Right lobe of liver (tissue), 6 donors: ENCODE data around the gene RIGI. TPM values are rescaled to one million over a fixed set of nuclear protein-coding genes. Genes with fewer than 3 reads are reported as not detected.

ENCODE experiments used
- ATAC-seq, 4 donors: fragments of 200-7000 bp; cut with Tn5 transposase; one replicate each; pipeline ENCODE4 v1.9.1; 2020; ENCODE audit warnings: mild to moderate bottlenecking in 4 of 4, moderate library complexity in 4 of 4
- DNase-seq, 3 donors: peaks; one replicate each; pipeline ENCODE4 v3.0.0-alpha.2; 2020
- H3K27ac ChIP-seq, 3 donors: fragments of 200-600 bp; one replicate each; pipeline ENCODE4 v1.8.0; 2022
- H3K27me3 ChIP-seq, 2 donors: fragments of 200-600 bp; one replicate each; pipeline ENCODE4 v1.8.0; 2022
- H3K36me3 ChIP-seq, 4 donors: fragments of 200-600 bp; sonication (generic) in 1 of 4; one replicate each; pipeline versions ENCODE4 v1.5.1 to v1.8.0; 2017 to 2022; ENCODE audit warnings: control low read depth in 1 of 4
- H3K4me1 ChIP-seq, 4 donors: fragments of 200-600 bp; sonication (generic) in 1 of 4; one replicate each; pipeline versions ENCODE4 v1.5.1 to v1.8.0; 2017 to 2022; ENCODE audit warnings: control low read depth in 1 of 4
- H3K4me3 ChIP-seq, 3 donors: fragments of 200-600 bp; one replicate each; pipeline ENCODE4 v1.8.0; 2022
- H3K9me3 ChIP-seq, 4 donors: fragments of 200-600 bp; sonication (generic) in 1 of 4; one replicate each; pipeline versions ENCODE4 v1.5.1 to v1.8.0; 2017 to 2022; ENCODE audit warnings: control low read depth in 1 of 4
- POLR2A ChIP-seq: fragments of 450-650 bp; IDR thresholded peaks from one replicate; pipeline ENCODE4 v1.6.1; 2017; ENCODE audit warnings: antibody characterized with exemption, mild to moderate bottlenecking
- WGBS: methylation state at CpG from one replicate; pipeline ENCODE4 v1.1.6; 2018; ENCODE audit warnings: low coverage, low lambda C conversion rate; ENCODE audit not compliant: insufficient coverage; ENCODE audit errors: missing lambda C conversion rate; 5-methylcytosine and 5-hydroxymethylcytosine counted together
- intact Hi-C, 2 donors: fragments of 100-400 bp; cut with DNase I; formaldehyde crosslinking; loops; one replicate each; pipeline versions ENCODE4 v1.11.2 to v1.14.1; 2022
- long read RNA-seq: library from polyadenylated mRNA; unstranded; transcript quantifications from one replicate; pipeline ENCODE4 v2.0.0, GENCODE V29; 2019
- total RNA-seq, 6 experiments: library from RNA; depleted of rRNA in 2 of 6; stranded (reverse); fragments of >200 nt in 2 of 6; fragmentation: NEBNext Ultra II Directional in 3 of 6; extraction: Animal tissue kit (Norgen Biotek cat#: 25700) in 3 of 6; gene quantifications; one replicate each; pipeline versions ENCODE4 v1.1.0 to v1.2.4, GENCODE V29; 2016 to 2023
- TF ChIP-seq, protein P1 (sequence below), 4 donors: fragments of 200-600 bp in 3 of 4; fragments of 450-650 bp in 1 of 4; IDR thresholded peaks; one replicate each; pipeline versions ENCODE4 v1.5.1 to v1.8.0; 2016 to 2022; ENCODE audit warnings: antibody characterized with exemption in 4 of 4, mild to moderate bottlenecking in 2 of 4
- donor health status: DM: no; HTN: yes; CAD: no.
- donor health status: DM: no; HTN: no; CAD: no.
- donor health status: DM: no; HTN: no; CAD: no.
- donor health status: DM: no; HTN: yes; CAD: no.
- donor health status: DM: no; HTN: yes; CAD: no.

RIGI gene
- 1 to 10 TPM; 2.7 to 6.1 (median 4.8) TPM for total RNA-seq
- long read RNA-seq, partial matches to known transcripts = 1 of 1 reads
- long read RNA-seq, other reads (novel, unspliced or antisense) = 0 of 1 reads

GRCh38 chr9:32526041-32526706 is at the start of gene RIGI:
Gene RIGI (minus strand): TSS chr9:32526196. CDS start chr9:32526166, 30 bp downstream.
- H3K9me3 ChIP-seq = no peaks in the 10 kb centered on the region
- H3K27ac ChIP-seq = peak within 1 kb of the TSS; percentile 84 to 91 (median 87)
- H3K4me3 ChIP-seq = peak within 1 kb of the TSS; percentile 65 to 74 (median 68)
- peak; percentile 79 for TF ChIP-seq POLR2A
- TF ChIP-seq, protein P1, sequence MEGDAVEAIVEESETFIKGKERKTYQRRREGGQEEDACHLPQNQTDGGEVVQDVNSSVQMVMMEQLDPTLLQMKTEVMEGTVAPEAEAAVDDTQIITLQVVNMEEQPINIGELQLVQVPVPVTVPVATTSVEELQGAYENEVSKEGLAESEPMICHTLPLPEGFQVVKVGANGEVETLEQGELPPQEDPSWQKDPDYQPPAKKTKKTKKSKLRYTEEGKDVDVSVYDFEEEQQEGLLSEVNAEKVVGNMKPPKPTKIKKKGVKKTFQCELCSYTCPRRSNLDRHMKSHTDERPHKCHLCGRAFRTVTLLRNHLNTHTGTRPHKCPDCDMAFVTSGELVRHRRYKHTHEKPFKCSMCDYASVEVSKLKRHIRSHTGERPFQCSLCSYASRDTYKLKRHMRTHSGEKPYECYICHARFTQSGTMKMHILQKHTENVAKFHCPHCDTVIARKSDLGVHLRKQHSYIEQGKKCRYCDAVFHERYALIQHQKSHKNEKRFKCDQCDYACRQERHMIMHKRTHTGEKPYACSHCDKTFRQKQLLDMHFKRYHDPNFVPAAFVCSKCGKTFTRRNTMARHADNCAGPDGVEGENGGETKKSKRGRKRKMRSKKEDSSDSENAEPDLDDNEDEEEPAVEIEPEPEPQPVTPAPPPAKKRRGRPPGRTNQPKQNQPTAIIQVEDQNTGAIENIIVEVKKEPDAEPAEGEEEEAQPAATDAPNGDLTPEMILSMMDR (IDR thresholded peaks at IDR 0.05) = peak; percentile 48 to 66 (median 58)
- no peaks in the 10 kb centered on the region for H3K27me3 ChIP-seq
- H3K4me1 ChIP-seq = peaks cover 0 to 24% (median 9%) of the 10 kb centered on the region in 4 donors
- no peaks in the 10 kb centered on the region for H3K36me3 ChIP-seq
- ATAC-seq (peak; percentile 92 to 96 (median 94)), DNase-seq (peak; percentile 96 to 97 (median 97))
- intact Hi-C loops = loop anchor here in 1 of 2 donors (5.0 to 10.0 kb wide), 2 partner anchors 91 to 149 kb away; no protein-coding TSS in a partner anchor
- 0% methylated on average over 32 of the region's 37 CpGs for WGBS

DNA sequence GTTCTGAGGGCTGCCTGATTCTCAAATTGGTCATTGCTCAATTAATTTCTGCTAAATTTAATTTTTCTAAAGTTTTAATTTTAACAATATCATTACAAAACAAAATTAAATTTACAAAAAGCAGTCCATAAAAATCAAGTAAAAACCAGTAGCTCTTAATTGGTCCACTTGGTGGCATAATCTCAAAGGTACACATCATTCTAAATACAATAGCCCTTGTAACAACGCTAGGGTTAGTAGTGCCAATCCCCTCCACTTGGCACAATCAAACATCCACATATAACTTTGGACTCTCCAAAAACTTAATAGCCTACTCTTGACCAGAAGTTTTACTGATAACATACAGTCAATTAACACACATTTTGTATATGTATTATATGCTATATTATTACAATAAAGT is 48.9 kb upstream of the RIGI start:
- peaks cover 0 to 17% (median 4%) of the 10 kb centered on the region in 4 donors for H3K4me1 ChIP-seq
- H3K4me3 ChIP-seq = no peak overlapping the region
- H3K9me3 ChIP-seq = no peaks in the 10 kb centered on the region
- TF ChIP-seq POLR2A = no peak
- TF ChIP-seq, protein P1 (IDR thresholded peaks at IDR 0.05) = no peak
- WGBS = 38% methylated on average over 1 of the region's 1 CpG
- intact Hi-C loops = loop anchor here (5.0 kb wide), 1 partner anchor 198 kb away; no protein-coding TSS in a partner anchor
- H3K27me3 ChIP-seq = no peaks in the 10 kb centered on the region
- no peak overlapping the region for H3K27ac ChIP-seq
- ATAC-seq = no peak
- H3K36me3 ChIP-seq = no peaks in the 10 kb centered on the region
- no peak for DNase-seq

- WGBS = 83% methylated on average over 7 of the region's 7 CpGs
- DNase-seq (no peak), ATAC-seq (no peak)
- Histone ChIP-seq H3K27me3 (no peaks in the 10 kb centered on the region), H3K36me3 (no peaks in the 10 kb centered on the region), H3K27ac (peak overlapping the region in 1 of 3 donors; percentile 86), H3K4me3 (no peak overlapping the region), H3K4me1 (peaks cover 0 to 17% (median 4%) of the 10 kb centered on the region in 4 donors), H3K9me3 (no peaks in the 10 kb centered on the region)
- intact Hi-C loops = loop anchor here in 1 of 2 donors (5.0 kb wide), 1 partner anchor 197 kb away; no protein-coding TSS in a partner anchor
- TF ChIP-seq POLR2A = no peak
Observed at GRCh38 chr9:32573821-32574220, 47.8 kb upstream of the RIGI start.

DNA sequence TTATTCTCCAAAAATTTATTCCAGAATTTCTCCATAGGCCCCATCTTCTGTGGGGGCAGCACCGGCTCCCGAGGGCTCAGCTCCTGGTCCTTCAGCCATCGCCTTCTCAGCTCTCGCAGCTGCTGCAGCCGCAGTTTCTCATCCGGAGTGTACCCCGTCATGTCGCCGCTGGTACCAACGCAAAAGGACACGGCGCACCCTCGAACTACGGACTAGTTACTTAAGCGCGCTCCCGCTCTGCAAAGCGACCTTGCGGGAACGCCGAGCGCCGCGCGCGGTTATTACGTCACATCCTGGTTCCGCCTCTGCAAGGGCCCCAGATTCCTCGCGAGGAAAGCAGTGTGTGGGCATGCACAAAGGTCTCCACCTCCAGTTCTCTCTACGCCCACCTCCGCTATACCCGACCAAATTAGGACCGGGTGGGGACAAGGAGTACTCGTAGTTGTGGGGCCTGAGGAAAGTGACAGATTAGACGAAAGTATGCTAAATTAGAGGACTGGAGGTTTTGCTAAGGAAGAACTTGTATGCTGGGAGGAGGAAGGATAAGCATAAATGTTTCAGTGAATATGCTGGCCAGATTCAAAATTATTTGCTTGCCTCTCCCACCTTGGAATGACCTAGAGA is 47.0 kb upstream of the RIGI start, which contains the start of gene NDUFB6:
NDUFB6 (minus strand) TSS at position 260 of the 624 bp plus-strand sequence; CDS start at position 161, 99 bp downstream.
- WGBS = 2% methylated on average over 18 of the region's 36 CpGs
- peaks cover 0 to 17% (median 4%) of the 10 kb centered on the region in 4 donors for H3K4me1 ChIP-seq
- peak; percentile 94 to 96 (median 95) for DNase-seq

More for the DNA sequence above, 47.0 kb upstream of the RIGI start, which contains the start of gene NDUFB6:
- H3K4me3 ChIP-seq = peak within 1 kb of the TSS; percentile 67 to 95 (median 86)
- H3K27me3 ChIP-seq = no peaks in the 10 kb centered on the region
- H3K9me3 ChIP-seq = no peaks in the 10 kb centered on the region
- ATAC-seq = peak; percentile 97 to 99 (median 98)
- intact Hi-C loops = loop anchor here in 1 of 2 donors (5.0 kb wide), 1 partner anchor 196 kb away; no protein-coding TSS in a partner anchor
- TF ChIP-seq POLR2A = peak; percentile 82
- TF ChIP-seq, protein P1 (IDR thresholded peaks at IDR 0.05) = no peak
- H3K27ac ChIP-seq = peak within 1 kb of the TSS; percentile 84 to 86 (median 84)
- peaks cover 0 to 3% (median 0%) of the 10 kb centered on the region in 4 donors for H3K36me3 ChIP-seq
